ENCODE data around the gene FXYD4. TPM values are rescaled to one million over a fixed set of nuclear protein-coding genes. Genes with fewer than 3 reads are reported as not detected.

Gene FXYD4
- total RNA-seq, 1 experiment from 2014 or later: not detected

DNA sequence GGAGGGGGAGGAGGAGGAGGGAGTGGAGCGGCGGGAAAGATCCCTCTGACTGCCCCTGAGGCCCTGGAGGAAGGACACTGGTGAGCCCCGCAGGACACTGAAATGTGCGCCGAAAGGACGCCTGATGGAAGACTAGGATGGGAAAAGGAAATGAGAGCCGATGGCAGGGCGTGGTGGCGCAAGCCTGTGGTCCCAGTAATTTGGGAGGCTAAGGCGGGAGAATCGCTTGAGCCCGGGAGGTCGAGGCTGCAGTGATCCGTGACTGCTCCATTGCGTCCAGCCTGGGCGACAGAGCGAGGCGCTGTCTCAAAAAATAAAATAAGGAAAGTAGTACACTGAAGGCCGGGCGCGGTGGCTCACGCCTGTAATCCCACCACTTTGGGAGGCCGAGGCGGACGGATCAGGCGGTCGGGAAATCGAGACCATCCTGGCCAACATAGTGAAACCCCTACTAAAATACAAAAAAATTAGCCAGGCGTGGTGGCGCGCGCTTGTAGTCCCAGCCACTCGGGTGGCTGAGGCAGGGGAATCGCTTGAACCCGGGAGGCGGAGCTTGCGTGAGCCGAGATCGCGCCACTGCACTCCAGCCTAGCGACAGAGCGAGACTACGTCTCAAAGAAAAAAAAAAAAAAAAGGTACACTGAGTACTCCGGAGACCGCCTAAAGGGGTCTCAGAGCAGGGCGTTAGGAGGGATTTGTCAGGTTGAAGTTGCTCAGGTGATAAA is 38.1 kb downstream of the FXYD4 start:
- ChIA-PET CTCF (interaction anchor here (0.6 to 1.4 kb wide), 2 partner anchors 19 to 30 kb away, joined by 3 to 5 read pairs; no protein-coding TSS in a partner anchor), POLR2A (interaction anchor here (0.6 to 8.8 kb wide), 16 partner anchors 10 to 1219 kb away, joined by 3 to 169 read pairs (median 4); partner anchors contain the start of genes CSGALNACT2 and ZNF487)
- Mint-ChIP-seq H3K27ac (ENCODE audit: low read depth, unreplicated experiment) (peak overlapping the region; percentile 99), H3K9me3 (ENCODE audit: unreplicated experiment) (no peaks in the 10 kb centered on the region), H3K27me3 (ENCODE audit: insufficient read depth, unreplicated experiment) (no peaks in the 10 kb centered on the region), H3K4me3 (ENCODE audit: unreplicated experiment) (peak overlapping the region; percentile 89), H3K36me3 (ENCODE audit: insufficient read depth, unreplicated experiment) (peaks cover 24% of the 10 kb centered on the region), H3K4me1 (ENCODE audit: insufficient read depth, unreplicated experiment) (peaks cover 15% of the 10 kb centered on the region)
- BruUV-seq (replicated peaks): TSS peak; percentile 61
- TF ChIP-seq CTCF (IDR thresholded peaks at IDR 0.05; ENCODE audit: unreplicated experiment): no peak
- no peak for DNase-seq (ENCODE audit: unreplicated experiment)
- intact Hi-C loops (cut with micrococcal nuclease): loop anchor here (1.0 kb wide), 1 partner anchor 28 kb away; the partner anchor contains the start of gene ZNF487

GRCh38 chr10:43410345-43410744 is 38.9 kb downstream of the FXYD4 start:
- no peaks in the 10 kb centered on the region for H3K9me3 Mint-ChIP-seq (ENCODE audit: unreplicated experiment)
- ChIA-PET POLR2A (interaction anchor here (1.4 to 8.8 kb wide), 7 partner anchors 9 to 272 kb away, joined by 3 to 169 read pairs (median 8); partner anchors contain the start of genes CSGALNACT2 and ZNF487), CTCF (interaction anchor here (0.6 to 1.4 kb wide), 3 partner anchors 9 to 44 kb away, joined by 3 to 5 read pairs (median 3); no protein-coding TSS in a partner anchor)
- DNase-seq (ENCODE audit: unreplicated experiment): no peak
- H3K36me3 Mint-ChIP-seq (ENCODE audit: insufficient read depth, unreplicated experiment): peaks cover 20% of the 10 kb centered on the region
- peak overlapping the region; percentile 99 for H3K27ac Mint-ChIP-seq (ENCODE audit: low read depth, unreplicated experiment)
- no peaks in the 10 kb centered on the region for H3K27me3 Mint-ChIP-seq (ENCODE audit: insufficient read depth, unreplicated experiment)
- peak overlapping the region; percentile 89 for H3K4me3 Mint-ChIP-seq (ENCODE audit: unreplicated experiment)
- intact Hi-C loops (cut with micrococcal nuclease): no loop called here
- H3K4me1 Mint-ChIP-seq (ENCODE audit: insufficient read depth, unreplicated experiment): peaks cover 11% of the 10 kb centered on the region
- no TSS peak for BruUV-seq (replicated peaks)
- no peak for TF ChIP-seq CTCF (IDR thresholded peaks at IDR 0.05; ENCODE audit: unreplicated experiment)

DNA sequence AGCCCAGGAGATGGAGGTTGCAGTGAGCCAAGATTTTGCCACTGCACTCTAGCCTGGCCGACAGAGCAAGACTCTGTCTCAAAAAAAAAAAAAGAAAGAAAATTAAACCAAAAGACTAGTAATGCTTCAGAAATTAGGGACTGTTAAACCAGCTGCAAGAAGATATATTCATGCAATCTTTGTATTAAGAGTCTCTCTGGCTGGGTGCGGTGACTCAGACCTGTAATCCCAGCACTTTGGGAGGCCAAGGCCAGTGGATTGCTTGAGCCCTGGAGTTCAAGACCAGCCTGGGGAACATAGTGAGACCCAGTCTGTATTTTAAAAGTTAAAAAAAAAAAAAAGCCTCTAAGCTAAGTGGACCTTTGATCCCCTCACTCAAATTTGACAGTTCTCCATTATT is 40.1 kb downstream of the FXYD4 start:
- POLR2A ChIA-PET: interaction anchor here (1.1 to 8.8 kb wide), 5 partner anchors 8 to 273 kb away, joined by 3 to 169 read pairs (median 8); partner anchors contain the start of gene CSGALNACT2
- H3K4me3 Mint-ChIP-seq (ENCODE audit: unreplicated experiment): no peak overlapping the region
- CTCF ChIA-PET: interaction anchor here (0.6 kb wide), 2 partner anchors 29 to 36 kb away, joined by 3 to 4 read pairs; no protein-coding TSS in a partner anchor
- peaks cover 10% of the 10 kb centered on the region for H3K36me3 Mint-ChIP-seq (ENCODE audit: insufficient read depth, unreplicated experiment)
- TF ChIP-seq CTCF (IDR thresholded peaks at IDR 0.05; ENCODE audit: unreplicated experiment): no peak
- H3K9me3 Mint-ChIP-seq (ENCODE audit: unreplicated experiment): no peaks in the 10 kb centered on the region
- no peak overlapping the region for H3K27ac Mint-ChIP-seq (ENCODE audit: low read depth, unreplicated experiment)
- no peak for DNase-seq (ENCODE audit: unreplicated experiment)
- no TSS peak for BruUV-seq (replicated peaks)
- peaks cover 11% of the 10 kb centered on the region for H3K4me1 Mint-ChIP-seq (ENCODE audit: insufficient read depth, unreplicated experiment)
- H3K27me3 Mint-ChIP-seq (ENCODE audit: insufficient read depth, unreplicated experiment): no peaks in the 10 kb centered on the region
- intact Hi-C loops (cut with micrococcal nuclease): no loop called here

- CTCF ChIA-PET: no interaction called here
- DNase-seq (ENCODE audit: unreplicated experiment): no peak
- H3K27me3 Mint-ChIP-seq (ENCODE audit: insufficient read depth, unreplicated experiment): no peaks in the 10 kb centered on the region
Observed at GRCh38 chr10:43415544-43415943, 44.1 kb downstream of the FXYD4 start.

More at GRCh38 chr10:43415544-43415943, 44.1 kb downstream of the FXYD4 start:
- Mint-ChIP-seq H3K36me3 (ENCODE audit: insufficient read depth, unreplicated experiment) (no peaks in the 10 kb centered on the region), H3K27ac (ENCODE audit: low read depth, unreplicated experiment) (no peak overlapping the region), H3K9me3 (ENCODE audit: unreplicated experiment) (no peaks in the 10 kb centered on the region), H3K4me3 (ENCODE audit: unreplicated experiment) (no peak overlapping the region), H3K4me1 (ENCODE audit: insufficient read depth, unreplicated experiment) (peaks cover 3% of the 10 kb centered on the region)
- POLR2A ChIA-PET: no interaction called here
- intact Hi-C loops (cut with micrococcal nuclease): no loop called here
- no peak for TF ChIP-seq CTCF (IDR thresholded peaks at IDR 0.05; ENCODE audit: unreplicated experiment)
- no TSS peak for BruUV-seq (replicated peaks)

Data from MCF 10A (cell line).